GM12875 (cell line): ENCODE results near the gene KLHL36.
A peak's percentile ranks its signal among the peaks of the same experiment; 100 is the strongest.

Source experiments
- H3K4me3 ChIP-seq: one replicate; pipeline ENCODE4 v1.5.1; 2011; ENCODE audit warnings: low read depth, low read length, control low read depth
- CTCF ChIP-seq: IDR thresholded peaks from 2 replicates; pipeline ENCODE4 v1.5.1; 2011; ENCODE audit warnings: low read depth, mild to moderate bottlenecking, control low read depth, inconsistent platforms, low read length, moderate library complexity, borderline replicate concordance; ENCODE audit not compliant: insufficient read depth

The KLHL36 gene

GRCh38 chr16:84648595-84649510 lies 542 bp downstream of the KLHL36 start:
- H3K4me3 ChIP-seq, result peak overlapping the region; percentile 71
- no peak for TF ChIP-seq CTCF

GRCh38 chr16:84649511-84649861 lies 1.2 kb downstream of the KLHL36 start:
- no peak for TF ChIP-seq CTCF
- peak overlapping the region; percentile 71 for H3K4me3 ChIP-seq

GRCh38 chr16:84650062-84650991 lies 2.0 kb downstream of the KLHL36 start:
- no peak for TF ChIP-seq CTCF
- H3K4me3 ChIP-seq, result no peak overlapping the region

GRCh38 chr16:84652566-84652965 lies 4.3 kb downstream of the KLHL36 start:
- H3K4me3 ChIP-seq, result no peak overlapping the region
- TF ChIP-seq CTCF, result no peak

- no peak for TF ChIP-seq CTCF
Observed at GRCh38 chr16:84654238-84654637, 5.9 kb downstream of the KLHL36 start.

GRCh38 chr16:84654998-84655397 lies 6.7 kb downstream of the KLHL36 start:
- no peak overlapping the region for H3K4me3 ChIP-seq
- TF ChIP-seq CTCF, result no peak

More at GRCh38 chr16:84654238-84654637, 5.9 kb downstream of the KLHL36 start:
- H3K4me3 ChIP-seq, result no peak overlapping the region
